ENCODE measurements around the gene GRID1.

GRCh38 chr10:86353506-86354485 lies 12.8 kb downstream of the GRID1 start:
- TF ChIP-seq POLR2A (IDR thresholded peaks at IDR 0.05; ENCODE audit: low read length) = no peak
- TF ChIP-seq GATA1 (IDR thresholded peaks at IDR 0.05; ENCODE audit: low read depth, low read length) = no peak

All from erythroblast (primary cell).